KMS-11 (cell line): ENCODE data around the gene ARMS2.

ENCODE experiments used
- H2AFZ ChIP-seq: fragments of 200-600 bp; sonication (generic); 2 replicates; pipeline ENCODE4 v1.6.1; 2016; ENCODE audit warnings: antibody characterized with exemption, mixed run types, low read depth
- H3K27ac ChIP-seq: fragments of 200-600 bp; sonication (generic); 2 replicates; pipeline ENCODE4 v1.6.1; 2016; ENCODE audit warnings: mild to moderate bottlenecking, mixed run types
- H3K27me3 ChIP-seq: fragments of 200-600 bp; sonication (generic); 2 replicates; pipeline ENCODE4 v1.6.1; 2017; ENCODE audit warnings: mild to moderate bottlenecking, low read depth, mixed run types, moderate library complexity; ENCODE audit not compliant: insufficient read depth
- H3K36me3 ChIP-seq: fragments of 200-600 bp; sonication (generic); 2 replicates; pipeline ENCODE4 v1.6.1; 2017; ENCODE audit warnings: mild to moderate bottlenecking, mixed run types; ENCODE audit not compliant: insufficient read depth
- H3K4me1 ChIP-seq: fragments of 200-600 bp; sonication (generic); 2 replicates; pipeline ENCODE4 v1.6.1; 2016; ENCODE audit warnings: mild to moderate bottlenecking, low read depth, mixed run types; ENCODE audit not compliant: poor library complexity, severe bottlenecking
- H3K4me2 ChIP-seq: fragments of 200-600 bp; sonication (generic); 2 replicates; pipeline ENCODE4 v1.7.0; 2016; ENCODE audit warnings: mild to moderate bottlenecking, mixed run types
- H3K4me3 ChIP-seq: fragments of 200-600 bp; sonication (generic); IDR thresholded peaks from 2 replicates; pipeline ENCODE4 v1.6.1; 2017; ENCODE audit warnings: low read depth, low read length, mixed read lengths; ENCODE audit not compliant: insufficient read depth
- H3K79me2 ChIP-seq: fragments of 200-600 bp; sonication (generic); 2 replicates; pipeline ENCODE4 v1.6.1; 2016; ENCODE audit warnings: low read depth, mixed run types; ENCODE audit not compliant: insufficient read depth
- H3K9ac ChIP-seq: fragments of 200-600 bp; sonication (generic); 2 replicates; pipeline ENCODE4 v1.6.1; 2016; ENCODE audit warnings: mild to moderate bottlenecking, mixed run types
- H4K20me1 ChIP-seq: fragments of 200-600 bp; sonication (generic); 2 replicates; pipeline ENCODE4 v1.6.1; 2016; ENCODE audit warnings: mild to moderate bottlenecking, mixed run types; ENCODE audit not compliant: insufficient read depth
- CTCF ChIP-seq: fragments of 200-600 bp; sonication (generic); conservative IDR thresholded peaks from 2 replicates; pipeline ENCODE4 v1.6.1; 2017; ENCODE audit warnings: low read depth, mild to moderate bottlenecking, antibody characterized with exemption, low read length, moderate library complexity, mixed read lengths

Gene ARMS2

GRCh38 chr10:122492999-122493481, 38.6 kb downstream of the ARMS2 start:
- no peaks in the 10 kb centered on the region for H3K36me3 ChIP-seq
- H3K4me3 ChIP-seq: no peak overlapping the region
- H3K27ac ChIP-seq: no peak overlapping the region
- no peaks in the 10 kb centered on the region for H3K79me2 ChIP-seq
- no peaks in the 10 kb centered on the region for H3K4me1 ChIP-seq
- H2AFZ ChIP-seq: no peak overlapping the region
- H4K20me1 ChIP-seq: no peaks in the 10 kb centered on the region
- no peak overlapping the region for H3K9ac ChIP-seq
- TF ChIP-seq CTCF: no peak
- no peaks in the 10 kb centered on the region for H3K27me3 ChIP-seq
- no peak overlapping the region for H3K4me2 ChIP-seq

- H3K36me3 ChIP-seq: no peaks in the 10 kb centered on the region
- no peaks in the 10 kb centered on the region for H3K79me2 ChIP-seq
- TF ChIP-seq CTCF: no peak
- no peak overlapping the region for H3K9ac ChIP-seq
- H3K4me2 ChIP-seq: no peak overlapping the region
- H2AFZ ChIP-seq: no peak overlapping the region
- no peak overlapping the region for H3K27ac ChIP-seq
- H3K4me3 ChIP-seq: no peak overlapping the region
- no peaks in the 10 kb centered on the region for H3K27me3 ChIP-seq
- H3K4me1 ChIP-seq: no peaks in the 10 kb centered on the region
- no peaks in the 10 kb centered on the region for H4K20me1 ChIP-seq
These were observed 39.3 kb downstream of the ARMS2 start for GRCh38 chr10:122493761-122494160.

- no peak overlapping the region for H3K9ac ChIP-seq
- no peak overlapping the region for H2AFZ ChIP-seq
- no peak overlapping the region for H3K4me2 ChIP-seq
- no peak for TF ChIP-seq CTCF
- no peaks in the 10 kb centered on the region for H4K20me1 ChIP-seq
- H3K36me3 ChIP-seq: no peaks in the 10 kb centered on the region
- H3K4me1 ChIP-seq: no peaks in the 10 kb centered on the region
- no peaks in the 10 kb centered on the region for H3K79me2 ChIP-seq
- H3K27me3 ChIP-seq: no peaks in the 10 kb centered on the region
- no peak overlapping the region for H3K4me3 ChIP-seq
- no peak overlapping the region for H3K27ac ChIP-seq
These were observed 39.8 kb downstream of the ARMS2 start for GRCh38 chr10:122494173-122494820.

- Histone ChIP-seq H3K4me1 (no peaks in the 10 kb centered on the region), H3K27me3 (no peaks in the 10 kb centered on the region), H2AFZ (no peak overlapping the region), H3K27ac (no peak overlapping the region), H3K4me2 (no peak overlapping the region), H3K36me3 (no peaks in the 10 kb centered on the region), H3K9ac (no peak overlapping the region), H4K20me1 (no peaks in the 10 kb centered on the region), H3K79me2 (no peaks in the 10 kb centered on the region), H3K4me3 (no peak overlapping the region)
- TF ChIP-seq CTCF: no peak
These were observed 40.4 kb downstream of the ARMS2 start for GRCh38 chr10:122494833-122495232.
